GM19043 (cell line): ENCODE data around the gene TMEM101.
"Not testable (repeated sequence)": the region's sequence is repeated elsewhere in the genome, so short reads cannot be mapped to it uniquely, and the experiment has no call there.

Experiments used
- ATAC-seq: cut with Tn5 transposase; IDR thresholded peaks from one replicate; pipeline ENCODE4 v1.9.1; 2021; ENCODE audit warnings: low read depth; ENCODE audit not compliant: unreplicated experiment

Gene TMEM101

DNA sequence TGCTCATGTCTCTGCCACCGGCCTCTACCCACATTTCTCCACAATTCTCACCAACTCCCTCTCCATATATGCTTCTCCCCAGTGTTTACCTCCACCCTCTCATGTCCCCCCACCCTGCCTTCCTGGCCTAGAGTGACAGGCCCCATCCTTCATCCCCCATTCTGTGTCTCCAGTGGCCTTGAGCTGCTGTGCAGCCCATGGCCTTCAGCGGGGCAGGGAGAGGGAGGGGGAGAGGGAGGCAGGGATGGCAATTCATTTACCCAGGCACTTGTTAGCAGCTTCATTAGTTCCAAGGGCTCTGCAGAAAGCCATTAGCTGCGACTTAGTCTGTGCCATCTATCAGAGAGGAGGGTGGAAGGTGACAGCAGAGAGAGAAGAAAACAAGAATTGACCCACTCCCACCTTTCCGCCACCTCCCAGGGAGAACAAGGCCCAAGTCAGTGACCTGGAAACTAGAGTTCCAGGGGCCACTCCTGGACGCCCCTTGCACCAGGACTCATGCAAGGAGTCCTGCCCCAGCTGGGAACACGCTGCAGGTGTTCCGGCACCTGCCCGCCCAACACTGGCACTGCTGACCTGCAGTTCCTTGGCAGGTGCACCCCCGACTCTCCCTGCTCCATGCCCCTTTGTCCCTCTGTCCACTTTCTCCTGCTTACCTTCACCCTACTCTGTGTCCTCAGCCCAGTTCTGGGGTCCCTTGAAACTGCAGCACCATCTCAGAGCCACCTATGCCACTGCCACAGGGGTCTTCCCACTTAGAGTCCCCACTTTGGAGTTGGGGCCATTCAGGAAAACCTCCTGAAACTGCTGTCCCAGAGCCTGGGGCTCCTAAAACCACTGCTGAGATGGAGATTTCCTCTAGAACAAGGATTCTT lies 37.6 kb downstream of the TMEM101 start:
- no peak for ATAC-seq

DNA sequence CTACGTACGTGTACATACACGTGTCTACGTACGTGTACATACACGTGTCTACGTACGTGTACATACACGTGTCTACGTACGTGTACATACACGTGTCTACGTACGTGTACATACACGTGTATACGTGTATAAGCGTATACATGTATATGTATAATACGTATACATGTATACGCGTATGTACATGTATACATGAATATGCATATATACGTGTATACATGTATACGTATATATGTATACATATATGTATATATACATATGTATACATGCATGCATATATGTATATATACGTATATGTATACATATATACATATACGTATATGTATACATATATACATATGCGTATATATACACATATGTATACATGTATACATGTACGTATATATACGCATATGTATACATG lies 38.9 kb downstream of the TMEM101 start:
- ATAC-seq: no peak

DNA sequence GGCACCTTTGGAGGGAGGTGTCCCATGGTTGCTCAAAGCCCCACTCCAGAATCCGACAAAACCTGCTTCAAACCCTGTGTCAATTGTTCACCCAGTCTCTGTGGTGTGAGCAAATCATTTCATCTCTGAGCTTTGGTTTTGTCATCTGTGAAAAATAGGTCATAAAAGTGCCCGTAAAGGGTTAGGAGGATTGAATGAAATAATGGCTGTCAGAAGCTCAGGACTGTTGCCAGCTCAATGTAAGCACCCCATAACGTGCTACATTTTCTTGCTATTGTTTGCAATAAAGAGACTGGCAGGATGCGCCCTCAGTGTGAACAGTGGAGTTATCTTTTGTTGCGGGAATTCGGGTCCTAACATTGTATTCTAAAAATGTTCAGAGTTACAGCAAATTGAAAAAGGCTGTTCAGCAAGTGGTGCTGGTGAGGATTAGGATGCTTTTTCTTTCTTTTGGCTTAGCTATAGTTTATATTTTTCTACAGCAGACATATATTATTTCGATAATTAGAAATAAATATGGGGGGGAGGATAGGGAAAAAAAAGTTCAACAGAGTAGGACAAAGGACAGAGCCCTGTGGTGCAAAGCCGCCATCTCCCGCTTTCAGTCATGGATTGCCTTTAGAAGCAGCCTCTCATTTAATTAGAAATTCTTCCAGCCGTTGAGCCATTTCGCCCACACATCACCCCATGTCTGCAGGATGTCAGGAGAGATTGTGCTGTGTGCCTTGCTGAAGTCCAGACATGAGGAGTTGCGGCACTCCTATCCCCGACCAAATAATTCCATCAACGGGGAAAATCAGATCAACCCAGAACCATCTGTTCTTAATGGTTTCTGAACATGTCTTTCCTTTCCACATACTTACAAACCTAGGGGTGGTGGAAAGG lies 40.1 kb downstream of the TMEM101 start:
- ATAC-seq: no peak

DNA sequence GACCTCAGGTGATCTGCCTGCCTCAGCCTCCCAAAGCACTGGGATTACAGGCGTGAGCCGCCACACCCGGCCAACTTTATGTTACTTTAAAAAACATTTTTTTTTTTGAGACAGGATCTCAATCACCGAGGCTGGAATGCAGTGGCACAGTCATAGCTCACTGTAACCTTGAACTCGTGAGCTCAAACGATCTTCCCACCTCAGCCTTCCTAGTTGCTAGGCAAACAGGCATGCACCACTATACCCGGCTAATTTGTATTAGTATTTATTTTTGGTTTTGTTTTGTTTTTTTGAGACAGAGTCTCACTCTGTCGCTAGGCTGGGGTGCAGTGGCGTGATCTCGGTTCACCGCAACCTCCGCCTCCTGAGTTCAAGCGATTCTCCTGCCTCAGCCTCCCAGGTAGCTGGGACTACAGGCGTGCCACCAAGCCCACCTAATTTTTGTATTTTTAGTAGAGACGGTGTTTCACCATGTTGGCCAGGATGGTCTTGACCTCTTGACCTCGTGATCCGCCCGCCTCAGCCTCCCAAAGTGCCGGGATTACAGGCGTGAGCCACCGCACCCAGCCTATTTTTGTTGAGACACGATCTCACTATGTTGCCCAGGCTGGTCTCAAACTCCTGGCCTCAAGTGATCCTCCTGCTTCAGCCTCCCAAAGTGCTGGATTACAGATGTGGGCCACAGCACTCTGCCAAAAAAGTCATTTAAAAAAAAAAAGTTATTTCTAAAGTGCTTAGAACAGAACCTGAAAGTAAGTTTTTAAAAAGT lies 42.1 kb downstream of the TMEM101 start:
- ATAC-seq: not testable (repeated sequence)

DNA sequence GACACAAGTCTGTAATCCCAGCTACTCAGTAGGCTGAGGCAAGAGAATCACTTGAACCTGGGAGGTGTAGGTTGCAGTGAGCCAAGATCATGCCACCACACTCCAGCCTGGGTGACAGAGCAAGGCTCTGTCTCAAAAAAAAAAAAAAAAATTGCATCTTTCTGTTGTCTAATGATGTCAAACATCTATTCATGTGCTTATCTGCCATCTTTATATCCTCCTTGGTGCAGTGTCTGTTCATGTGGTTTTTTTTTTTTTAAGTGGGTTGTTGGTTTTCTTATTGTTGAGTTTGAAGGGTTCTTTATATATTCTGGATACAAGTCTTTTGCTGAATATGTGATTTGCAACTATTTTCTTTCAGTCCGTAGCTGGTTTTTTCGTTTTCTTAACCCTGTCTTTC lies 43.3 kb downstream of the TMEM101 start:
- ATAC-seq: not testable (repeated sequence)

DNA sequence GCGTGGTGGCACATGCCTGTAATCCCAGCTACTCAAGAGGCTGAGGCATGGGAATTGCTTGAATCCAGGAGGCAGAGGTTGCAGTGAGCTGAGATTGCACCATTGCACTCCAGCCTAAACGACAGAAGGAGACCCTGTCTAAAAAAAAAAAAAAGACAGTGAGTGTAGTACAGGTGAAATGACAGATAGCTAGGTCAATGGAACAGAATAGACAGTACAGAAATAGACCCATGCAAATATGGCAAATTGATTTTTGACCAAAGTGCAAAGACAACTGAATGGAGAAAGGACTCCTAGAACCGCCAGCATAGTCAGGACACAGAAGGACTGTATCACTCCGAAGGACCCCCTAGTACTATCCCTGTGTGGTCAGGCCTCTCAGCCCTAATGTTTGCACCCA lies 44.4 kb downstream of the TMEM101 start:
- ATAC-seq: no peak

DNA sequence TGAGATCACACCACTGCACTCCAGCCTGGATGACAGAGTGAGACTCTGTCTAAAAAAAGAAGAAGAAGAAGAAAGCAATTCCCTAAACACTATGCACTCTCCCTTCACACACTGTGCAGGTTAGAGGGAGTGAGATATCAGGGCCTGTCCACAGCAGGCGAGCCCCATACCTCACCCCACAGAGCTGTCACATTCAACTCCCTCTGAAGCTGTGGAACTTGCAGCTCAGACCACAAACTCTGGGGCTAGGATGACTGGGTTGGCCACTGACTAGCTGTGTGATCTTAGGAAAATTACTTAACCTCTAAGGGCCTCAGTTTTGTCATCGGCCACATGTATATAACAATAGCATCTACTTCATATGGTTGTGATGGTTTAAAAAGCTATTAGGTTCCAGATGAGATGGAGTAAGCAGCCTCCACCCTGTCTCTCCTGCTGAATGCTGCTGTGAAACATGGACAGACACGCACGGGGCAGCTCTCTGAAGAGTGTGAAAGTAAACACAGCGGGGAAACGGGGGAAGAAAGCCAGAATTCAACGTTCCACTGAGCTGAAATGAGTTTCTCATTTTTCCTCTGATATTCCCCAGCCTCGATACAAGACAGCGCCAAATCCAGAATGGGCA lies 47.4 kb downstream of the TMEM101 start:
- ATAC-seq: no peak

DNA sequence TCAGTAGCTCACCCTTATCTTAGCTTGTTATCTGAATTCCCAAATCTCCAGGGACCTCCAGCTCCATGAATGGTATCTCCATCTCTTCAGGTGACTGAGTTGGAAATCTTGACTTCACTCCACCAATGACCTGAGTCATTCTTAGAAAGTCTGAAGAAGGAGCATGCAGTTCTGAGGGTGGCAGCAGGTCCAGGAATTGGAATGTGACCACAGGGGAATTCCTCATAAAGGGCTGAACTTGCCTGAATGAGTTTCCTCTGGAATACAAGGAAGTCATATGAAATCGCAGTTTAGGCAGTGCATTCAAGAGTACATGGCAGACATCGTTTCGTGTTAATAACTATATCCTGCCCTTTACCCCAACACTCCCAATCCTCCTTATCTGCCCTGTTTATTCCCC lies 48.5 kb downstream of the TMEM101 start:
- no peak for ATAC-seq

DNA sequence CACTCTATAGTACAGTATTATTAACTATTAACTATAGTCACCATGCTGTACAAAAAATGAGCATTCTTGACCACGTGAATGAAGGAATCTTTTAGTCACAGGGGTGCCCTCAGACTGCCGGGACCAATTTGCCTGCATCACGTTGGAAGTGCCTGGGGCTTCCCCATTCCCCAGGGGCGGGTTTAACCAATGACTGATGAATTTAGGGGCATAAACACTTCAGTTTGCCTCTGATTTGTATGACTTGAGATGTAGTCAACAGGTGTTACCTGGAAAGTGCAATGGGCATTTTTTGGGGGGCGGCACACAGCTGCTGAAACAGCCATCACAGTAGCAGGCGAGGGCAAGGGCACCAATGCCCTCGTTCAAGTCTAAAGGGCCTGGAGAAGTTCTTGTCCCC lies 52.3 kb downstream of the TMEM101 start:
- no peak for ATAC-seq

DNA sequence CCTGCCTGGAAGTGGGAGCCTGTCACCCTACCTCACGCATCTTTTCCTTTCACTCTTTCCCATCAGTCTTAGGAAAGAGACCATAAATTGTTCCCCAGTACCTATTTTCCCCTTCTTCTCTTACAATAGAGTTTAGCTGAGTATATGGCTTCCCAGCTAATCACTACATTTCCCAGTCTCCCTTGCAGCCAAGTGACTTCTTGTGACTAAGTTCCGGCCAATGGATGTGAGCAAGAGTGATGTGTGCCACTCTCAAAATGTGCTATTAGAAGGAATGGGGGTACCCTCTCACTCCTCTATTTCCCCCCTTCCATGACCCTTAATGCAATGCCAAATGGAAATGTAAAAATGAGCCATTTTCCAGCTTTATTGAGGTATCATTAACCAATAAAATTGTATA lies 52.8 kb downstream of the TMEM101 start:
- ATAC-seq: no peak

DNA sequence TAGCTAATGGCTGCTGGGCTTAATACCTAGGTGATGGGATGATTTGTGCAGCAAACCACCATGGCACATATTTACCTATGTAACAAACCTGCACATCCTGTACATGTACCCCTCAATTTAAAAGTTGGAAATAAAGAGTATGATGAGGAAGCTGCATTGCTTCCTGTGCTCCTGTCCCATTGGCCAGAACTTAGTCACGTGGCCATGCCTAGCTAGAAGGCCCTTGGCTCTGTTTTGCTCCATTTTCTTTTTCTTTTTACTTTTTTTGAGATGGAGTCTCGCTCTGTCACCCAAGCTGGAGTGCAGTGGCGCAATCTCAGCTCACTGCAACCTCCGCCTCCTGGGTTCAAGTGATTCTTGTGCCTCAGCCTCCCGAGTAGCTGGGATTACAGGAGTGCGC lies 53.5 kb downstream of the TMEM101 start:
- not testable (repeated sequence) for ATAC-seq
